Activated naive CD4-positive, alpha-beta T cell treated with anti-CD3 and anti-CD28 coated beads for 36 hours (primary cell): Measurements from ENCODE around the gene PPP3CA. TPM values are rescaled to one million over a fixed set of nuclear protein-coding genes. Genes with fewer than 3 reads are reported as not detected.

ENCODE experiments used
- CTCF ChIA-PET: fragments of 350-600 bp; sonication (Branson Sonifier 250); formaldehyde crosslinking; loops from one replicate; lab custom pipeline; 2021; ENCODE audit warnings: antibody characterized with exemption; lab: Charles Lee
- DNase-seq: peaks from one replicate; pipeline ENCODE4 v3.0.0-alpha.2; 2020
- H3K27ac Mint-ChIP-seq: one replicate; pipeline ENCODE4 v1.8.0; 2021; ENCODE audit warnings: mild to moderate bottlenecking, mixed read lengths
- H3K27me3 Mint-ChIP-seq: one replicate; pipeline ENCODE4 v1.8.0; 2021; ENCODE audit warnings: low read depth, mixed read lengths
- H3K36me3 Mint-ChIP-seq: one replicate; pipeline ENCODE4 v1.8.0; 2021; ENCODE audit warnings: low read depth, mixed read lengths
- H3K4me1 Mint-ChIP-seq: one replicate; pipeline ENCODE4 v1.8.0; 2021; ENCODE audit warnings: low read depth, mixed read lengths
- H3K4me3 Mint-ChIP-seq: one replicate; pipeline ENCODE4 v1.8.0; 2021; ENCODE audit warnings: mild to moderate bottlenecking, moderate library complexity, mixed read lengths
- H3K9me3 Mint-ChIP-seq: one replicate; pipeline ENCODE4 v1.8.0; 2021; ENCODE audit warnings: mixed read lengths
- intact Hi-C: fragments of 100-400 bp; cut with micrococcal nuclease; formaldehyde crosslinking; loops from one replicate; pipeline ENCODE4 v1.15.1; 2023
- total RNA-seq, 2 experiments: library from RNA; stranded (reverse); gene quantifications; one replicate each; pipeline ENCODE4 v1.2.3, GENCODE V29; 2021

The PPP3CA gene
- total RNA-seq, 2 experiments from 2014 or later: 2.4 to 3.4 TPM

GRCh38 chr4:101326576-101326975 lies 20.8 kb downstream of the PPP3CA start:
- H3K4me3 Mint-ChIP-seq: no peak overlapping the region
- CTCF ChIA-PET: no interaction called here
- H3K4me1 Mint-ChIP-seq: peaks cover 31% of the 10 kb centered on the region
- intact Hi-C loops: loop anchor here (5.0 to 10.0 kb wide), 3 partner anchors 406 to 1228 kb away; no protein-coding TSS in a partner anchor
- H3K36me3 Mint-ChIP-seq: no peaks in the 10 kb centered on the region
- no peak overlapping the region for H3K27ac Mint-ChIP-seq
- H3K27me3 Mint-ChIP-seq: peaks cover 23% of the 10 kb centered on the region
- H3K9me3 Mint-ChIP-seq: no peaks in the 10 kb centered on the region
- DNase-seq: no peak

GRCh38 chr4:101322743-101323142 lies 24.6 kb downstream of the PPP3CA start:
- Mint-ChIP-seq H3K27ac (no peak overlapping the region), H3K4me3 (no peak overlapping the region), H3K9me3 (no peaks in the 10 kb centered on the region), H3K36me3 (no peaks in the 10 kb centered on the region), H3K4me1 (peaks cover 12% of the 10 kb centered on the region), H3K27me3 (peaks cover 16% of the 10 kb centered on the region)
- DNase-seq: no peak
- CTCF ChIA-PET: interaction anchor here (0.7 kb wide), 1 partner anchor 1375 kb away, joined by 5 read pairs; no protein-coding TSS in a partner anchor
- intact Hi-C loops: loop anchor here (10.0 kb wide), 1 partner anchor 1232 kb away; no protein-coding TSS in a partner anchor

- CTCF ChIA-PET: interaction anchor here (0.6 kb wide), 1 partner anchor 254 kb away, joined by 3 read pairs; no protein-coding TSS in a partner anchor
- Mint-ChIP-seq H3K27me3 (peaks cover 12% of the 10 kb centered on the region), H3K4me3 (no peak overlapping the region), H3K27ac (no peak overlapping the region), H3K9me3 (no peaks in the 10 kb centered on the region), H3K4me1 (peaks cover 7% of the 10 kb centered on the region), H3K36me3 (no peaks in the 10 kb centered on the region)
- DNase-seq: no peak
- intact Hi-C loops: loop anchor here (10.0 kb wide), 1 partner anchor 1233 kb away; no protein-coding TSS in a partner anchor
These were observed 25.8 kb downstream of the PPP3CA start for GRCh38 chr4:101321481-101322042.

- peaks cover 7% of the 10 kb centered on the region for H3K4me1 Mint-ChIP-seq
- DNase-seq: no peak
- intact Hi-C loops: no loop called here
- H3K9me3 Mint-ChIP-seq: peaks cover 5% of the 10 kb centered on the region
- CTCF ChIA-PET: interaction anchor here (1.0 kb wide), 1 partner anchor 32 kb away, joined by 3 read pairs; no protein-coding TSS in a partner anchor
- no peak overlapping the region for H3K4me3 Mint-ChIP-seq
- no peak overlapping the region for H3K27ac Mint-ChIP-seq
- H3K27me3 Mint-ChIP-seq: no peaks in the 10 kb centered on the region
- H3K36me3 Mint-ChIP-seq: peaks cover 5% of the 10 kb centered on the region
These were observed 31.5 kb downstream of the PPP3CA start for GRCh38 chr4:101315786-101316185.

GRCh38 chr4:101315041-101315440 lies 32.3 kb downstream of the PPP3CA start:
- no peak overlapping the region for H3K27ac Mint-ChIP-seq
- no peak overlapping the region for H3K4me3 Mint-ChIP-seq
- no peaks in the 10 kb centered on the region for H3K27me3 Mint-ChIP-seq
- CTCF ChIA-PET: interaction anchor here (1.0 kb wide), 1 partner anchor 32 kb away, joined by 3 read pairs; no protein-coding TSS in a partner anchor
- H3K4me1 Mint-ChIP-seq: peaks cover 10% of the 10 kb centered on the region
- peaks cover 5% of the 10 kb centered on the region for H3K9me3 Mint-ChIP-seq
- peaks cover 5% of the 10 kb centered on the region for H3K36me3 Mint-ChIP-seq
- DNase-seq: no peak
- intact Hi-C loops: no loop called here

GRCh38 chr4:101309925-101310324 lies 37.4 kb downstream of the PPP3CA start:
- CTCF ChIA-PET: no interaction called here
- Mint-ChIP-seq H3K27me3 (no peaks in the 10 kb centered on the region), H3K4me1 (peaks cover 35% of the 10 kb centered on the region), H3K4me3 (no peak overlapping the region), H3K27ac (no peak overlapping the region), H3K36me3 (no peaks in the 10 kb centered on the region), H3K9me3 (no peaks in the 10 kb centered on the region)
- no peak for DNase-seq
- intact Hi-C loops: no loop called here

GRCh38 chr4:101307899-101308298 lies 39.4 kb downstream of the PPP3CA start:
- Mint-ChIP-seq H3K27me3 (no peaks in the 10 kb centered on the region), H3K27ac (no peak overlapping the region), H3K4me1 (peaks cover 38% of the 10 kb centered on the region), H3K9me3 (no peaks in the 10 kb centered on the region), H3K36me3 (no peaks in the 10 kb centered on the region), H3K4me3 (no peak overlapping the region)
- CTCF ChIA-PET: no interaction called here
- intact Hi-C loops: no loop called here
- no peak for DNase-seq

GRCh38 chr4:101306764-101307615 lies 40.3 kb downstream of the PPP3CA start:
- Mint-ChIP-seq H3K9me3 (no peaks in the 10 kb centered on the region), H3K27me3 (no peaks in the 10 kb centered on the region), H3K4me3 (peak overlapping the region; percentile 23), H3K36me3 (no peaks in the 10 kb centered on the region), H3K27ac (no peak overlapping the region), H3K4me1 (peaks cover 39% of the 10 kb centered on the region)
- DNase-seq: no peak
- intact Hi-C loops: loop anchor here (1.0 kb wide), 1 partner anchor 21 kb away; no protein-coding TSS in a partner anchor
- CTCF ChIA-PET: no interaction called here

- no peak for DNase-seq
- no peaks in the 10 kb centered on the region for H3K27me3 Mint-ChIP-seq
- intact Hi-C loops: loop anchor here (1.0 kb wide), 1 partner anchor 22 kb away; no protein-coding TSS in a partner anchor
- H3K36me3 Mint-ChIP-seq: no peaks in the 10 kb centered on the region
- no peaks in the 10 kb centered on the region for H3K9me3 Mint-ChIP-seq
- CTCF ChIA-PET: no interaction called here
- no peak overlapping the region for H3K27ac Mint-ChIP-seq
- H3K4me3 Mint-ChIP-seq: peak overlapping the region; percentile 23
- H3K4me1 Mint-ChIP-seq: peaks cover 35% of the 10 kb centered on the region
These were observed 41.1 kb downstream of the PPP3CA start for GRCh38 chr4:101306225-101306624.

- H3K27ac Mint-ChIP-seq: no peak overlapping the region
- H3K27me3 Mint-ChIP-seq: no peaks in the 10 kb centered on the region
- peaks cover 29% of the 10 kb centered on the region for H3K4me1 Mint-ChIP-seq
- intact Hi-C loops: no loop called here
- H3K36me3 Mint-ChIP-seq: no peaks in the 10 kb centered on the region
- H3K9me3 Mint-ChIP-seq: no peaks in the 10 kb centered on the region
- no peak for DNase-seq
- CTCF ChIA-PET: no interaction called here
- H3K4me3 Mint-ChIP-seq: no peak overlapping the region
These were observed 42.4 kb downstream of the PPP3CA start for GRCh38 chr4:101304916-101305315.

- H3K4me3 Mint-ChIP-seq: no peak overlapping the region
- H3K36me3 Mint-ChIP-seq: no peaks in the 10 kb centered on the region
- intact Hi-C loops: no loop called here
- CTCF ChIA-PET: no interaction called here
- H3K9me3 Mint-ChIP-seq: no peaks in the 10 kb centered on the region
- H3K27ac Mint-ChIP-seq: no peak overlapping the region
- no peaks in the 10 kb centered on the region for H3K27me3 Mint-ChIP-seq
- DNase-seq: no peak
- H3K4me1 Mint-ChIP-seq: peaks cover 5% of the 10 kb centered on the region
These were observed 47.3 kb downstream of the PPP3CA start for GRCh38 chr4:101299899-101300540.

GRCh38 chr4:101299021-101299420 lies 48.3 kb downstream of the PPP3CA start:
- Mint-ChIP-seq H3K27me3 (no peaks in the 10 kb centered on the region), H3K4me1 (peaks cover 2% of the 10 kb centered on the region), H3K4me3 (no peak overlapping the region), H3K36me3 (no peaks in the 10 kb centered on the region), H3K9me3 (no peaks in the 10 kb centered on the region), H3K27ac (no peak overlapping the region)
- no peak for DNase-seq
- CTCF ChIA-PET: no interaction called here
- intact Hi-C loops: no loop called here
